ENCODE results near the gene PNCK.

The PNCK gene

GRCh38 chrX:153667956-153668396, 5.6 kb downstream of the PNCK start:
- H3K4me3 ChIP-seq (ENCODE audit: low read depth, low read length) = peak overlapping the region; percentile 34
- 0 out of 2 replicates have a peak, but pooled peaks cover 3% of the 10 kb centered on the region for H3K4me1 ChIP-seq
- H3K27me3 ChIP-seq = no peaks in the 10 kb centered on the region
- no peaks in the 10 kb centered on the region for H3K36me3 ChIP-seq
- no peaks in the 10 kb centered on the region for H3K9me3 ChIP-seq
- peak; percentile 87 for DNase-seq
- peak; percentile 72 for TF ChIP-seq CTCF (IDR thresholded peaks at IDR 0.05; ENCODE audit: low read depth, low read length)

GRCh38 chrX:153667281-153667955, 6.2 kb downstream of the PNCK start:
- Histone ChIP-seq H3K36me3 (no peaks in the 10 kb centered on the region), H3K4me1 (0 out of 2 replicates have a peak, but pooled peaks cover 3% of the 10 kb centered on the region), H3K4me3 (ENCODE audit: low read depth, low read length) (peak overlapping the region; percentile 34), H3K27me3 (no peaks in the 10 kb centered on the region), H3K9me3 (no peaks in the 10 kb centered on the region)
- no peak for DNase-seq
- no peak for TF ChIP-seq CTCF (IDR thresholded peaks at IDR 0.05; ENCODE audit: low read depth, low read length)

GRCh38 chrX:153665726-153666306, 7.8 kb downstream of the PNCK start:
- no peak for DNase-seq
- Histone ChIP-seq H3K27me3 (peaks cover 3% of the 10 kb centered on the region; the same call in 1 of the 2 replicates), H3K4me1 (0 out of 2 replicates have a peak, but pooled peaks cover 3% of the 10 kb centered on the region), H3K4me3 (ENCODE audit: low read depth, low read length) (no peak overlapping the region), H3K36me3 (no peaks in the 10 kb centered on the region), H3K9me3 (no peaks in the 10 kb centered on the region)
- TF ChIP-seq CTCF (IDR thresholded peaks at IDR 0.05; ENCODE audit: low read depth, low read length) = no peak

GRCh38 chrX:153662266-153662665, 11.3 kb downstream of the PNCK start:
- no peaks in the 10 kb centered on the region for H3K36me3 ChIP-seq
- H3K4me3 ChIP-seq (ENCODE audit: low read depth, low read length) = no peak overlapping the region
- peak; percentile 58 for TF ChIP-seq CTCF (IDR thresholded peaks at IDR 0.05; ENCODE audit: low read depth, low read length)
- peaks cover 3% of the 10 kb centered on the region; the same call in 1 of the 2 replicates for H3K27me3 ChIP-seq
- DNase-seq = peak; percentile 68
- H3K9me3 ChIP-seq = no peaks in the 10 kb centered on the region
- H3K4me1 ChIP-seq = no peaks in the 10 kb centered on the region

GRCh38 chrX:153659268-153659667, 14.3 kb downstream of the PNCK start:
- no peaks in the 10 kb centered on the region for H3K9me3 ChIP-seq
- TF ChIP-seq CTCF (IDR thresholded peaks at IDR 0.05; ENCODE audit: low read depth, low read length) = no peak
- H3K4me3 ChIP-seq (ENCODE audit: low read depth, low read length) = no peak overlapping the region
- H3K36me3 ChIP-seq = no peaks in the 10 kb centered on the region
- H3K27me3 ChIP-seq = peaks cover 3% of the 10 kb centered on the region; the same call in 1 of the 2 replicates
- no peak for DNase-seq
- no peaks in the 10 kb centered on the region for H3K4me1 ChIP-seq

GRCh38 chrX:153657161-153657560, 16.5 kb downstream of the PNCK start:
- Histone ChIP-seq H3K36me3 (no peaks in the 10 kb centered on the region), H3K4me1 (no peaks in the 10 kb centered on the region), H3K4me3 (ENCODE audit: low read depth, low read length) (no peak overlapping the region), H3K9me3 (no peaks in the 10 kb centered on the region), H3K27me3 (peaks cover 3% of the 10 kb centered on the region; the same call in 1 of the 2 replicates)
- DNase-seq = no peak
- TF ChIP-seq CTCF (IDR thresholded peaks at IDR 0.05; ENCODE audit: low read depth, low read length) = no peak

Measured in BE2C (cell line).